Lung (tissue), 12 donors: Measurements from ENCODE around the gene RPL38. TPM values are rescaled to one million over a fixed set of nuclear protein-coding genes. Genes with fewer than 3 reads are reported as not detected.

Source experiments
- ATAC-seq: fragments of 200-7000 bp; cut with Tn5 transposase; one replicate; pipeline ENCODE4 v1.9.1; 2020; ENCODE audit warnings: moderate number of reproducible peaks; ENCODE audit not compliant: insufficient read depth, low FRiP score
- DNase-seq, 3 donors: peaks; one replicate each; pipeline ENCODE4 v3.0.0-alpha.2; 2013 to 2017
- H3K27ac ChIP-seq, 2 donors: one replicate each; pipeline ENCODE4 v1.5.1; 2013; ENCODE audit warnings: mild to moderate bottlenecking in 2 of 2, moderate library complexity in 2 of 2, control low read depth in 1 of 2, inconsistent platforms in 1 of 2, low read depth in 1 of 2, low read length in 1 of 2
- H3K27me3 ChIP-seq, 3 donors: one replicate each; pipeline ENCODE4 v1.5.1; 2013; ENCODE audit warnings: low read length in 2 of 3; ENCODE audit not compliant: control insufficient read depth in 3 of 3, insufficient read depth in 3 of 3
- H3K36me3 ChIP-seq, 4 donors: one replicate each; pipeline ENCODE4 v1.5.1; 2013; ENCODE audit warnings: low read length in 4 of 4, mild to moderate bottlenecking in 1 of 4, moderate library complexity in 1 of 4; ENCODE audit not compliant: control insufficient read depth in 4 of 4, insufficient read depth in 4 of 4
- H3K4me1 ChIP-seq, 5 donors: one replicate each; pipeline ENCODE4 v1.5.1; 2013; ENCODE audit warnings: low read length in 5 of 5, mild to moderate bottlenecking in 2 of 5, moderate library complexity in 1 of 5; ENCODE audit not compliant: control insufficient read depth in 5 of 5, insufficient read depth in 5 of 5
- H3K4me3 ChIP-seq: one replicate; pipeline ENCODE4 v1.5.1; 2013; ENCODE audit warnings: mild to moderate bottlenecking, control low read depth, moderate library complexity
- H3K9ac ChIP-seq, 2 donors: one replicate each; pipeline ENCODE4 v1.5.1; 2013; ENCODE audit warnings: low read length in 2 of 2, control low read depth in 1 of 2; ENCODE audit not compliant: insufficient read depth in 1 of 2
- H3K9me3 ChIP-seq, 4 donors: one replicate each; pipeline ENCODE4 v1.5.1; 2013; ENCODE audit warnings: low read length in 3 of 4, mild to moderate bottlenecking in 1 of 4, moderate library complexity in 1 of 4; ENCODE audit not compliant: control insufficient read depth in 4 of 4, insufficient read depth in 3 of 4
- CTCF ChIP-seq: IDR thresholded peaks from 2 replicates; pipeline ENCODE4 v1.5.1; 2012; ENCODE audit warnings: mild to moderate bottlenecking; ENCODE audit errors: control extremely low read depth, extremely low read depth
- WGBS, 2 donors: extraction: QIAGEN DNeasy Blood & Tissue Kit; methylation state at CpG; one replicate each; pipeline ENCODE4 v1.1.7; 2013; 5-methylcytosine and 5-hydroxymethylcytosine counted together
- polyA plus RNA-seq, 2 donors: library from polyadenylated mRNA; stranded (reverse); fragments of 200-250 nt; gene quantifications; one replicate each; pipeline ENCODE4 v1.2.1, GENCODE V29; 2013
- total RNA-seq, 2 donors: library from RNA; depleted of rRNA in 1 of 2; stranded (reverse); fragments of >200 nt in 1 of 2; gene quantifications; one replicate each; pipeline ENCODE4 v1.2.1, GENCODE V29; 2014 to 2021
- donor health status: control.
- donor health status: control.
- donor health status: Bipolar disorder and iron deficiency.
- donor health status: healthy.
- donor health status: DM: yes; HTN: yes; CAD: no.

RPL38 gene
- total and polyA plus RNA-seq, 4 donors = 686 to 2,752 (median 1,090) TPM

- H3K4me3 ChIP-seq = no peak overlapping the region
- H3K36me3 ChIP-seq = peaks cover 0 to 3% (median under 1%) of the 10 kb centered on the region in 4 donors
- TF ChIP-seq CTCF = no peak
- no peak overlapping the region for H3K9ac ChIP-seq
- DNase-seq (peak in 2 of 3 donors; percentile 38 to 56), ATAC-seq (no peak)
- H3K27me3 ChIP-seq = no peaks in the 10 kb centered on the region
- WGBS, 2 donors = 85% methylated on average over 8 of the region's 8 CpGs
- H3K9me3 ChIP-seq = no peaks in the 10 kb centered on the region
- no peak overlapping the region for H3K27ac ChIP-seq
- peaks cover 0 to 7% (median 0%) of the 10 kb centered on the region in 5 donors for H3K4me1 ChIP-seq
Measured at GRCh38 chr17:74218436-74218835, 15.0 kb downstream of the RPL38 start.

GRCh38 chr17:74219576-74220133 lies 16.2 kb downstream of the RPL38 start:
- Histone ChIP-seq H3K9me3 (no peaks in the 10 kb centered on the region), H3K9ac (no peak overlapping the region), H3K4me3 (no peak overlapping the region), H3K27me3 (no peaks in the 10 kb centered on the region), H3K27ac (no peak overlapping the region), H3K4me1 (no peaks in the 10 kb centered on the region), H3K36me3 (peaks cover 0 to 4% (median 3%) of the 10 kb centered on the region in 4 donors)
- no peak for TF ChIP-seq CTCF
- no peak for DNase-seq
- 74 to 80% methylated on average over 3 of the region's 3 CpGs for WGBS, 2 donors
- no peak for ATAC-seq

GRCh38 chr17:74220219-74220618 lies 16.7 kb downstream of the RPL38 start:
- no peak for DNase-seq
- Histone ChIP-seq H3K27me3 (no peaks in the 10 kb centered on the region), H3K36me3 (peaks cover 0 to 4% (median 3%) of the 10 kb centered on the region in 4 donors), H3K4me3 (no peak overlapping the region), H3K27ac (no peak overlapping the region), H3K9ac (no peak overlapping the region), H3K9me3 (no peaks in the 10 kb centered on the region), H3K4me1 (no peaks in the 10 kb centered on the region)
- no peak for TF ChIP-seq CTCF
- no peak for ATAC-seq
- 82 to 88% methylated on average over 2 of the region's 2 CpGs for WGBS, 2 donors
